PC-3 (cell line): Measurements from ENCODE around the gene ST3GAL4. TPM values are rescaled to one million over a fixed set of nuclear protein-coding genes. Genes with fewer than 3 reads are reported as not detected.

Experiments used
- ATAC-seq: fragments of 200-7000 bp; cut with Tn5 transposase; 2 replicates; pipeline ENCODE4 v1.9.1; 2020; ENCODE audit warnings: mild to moderate bottlenecking, moderate library complexity
- BruUV-seq: library from RNA; stranded (reverse); fragments of 400-500 nt; replicated peaks from 2 replicates; lab custom pipeline; 2021; lab: Mats Ljungman, UMichigan
- CTCF ChIA-PET: fragments of 300-600 bp; sonication (Branson Sonifier 250); formaldehyde crosslinking; loops from one replicate; lab custom pipeline; 2022; ENCODE audit warnings: antibody characterized with exemption; lab: Charles Lee
- POLR2A ChIA-PET: fragments of 300-600 bp; sonication (Branson Sonifier 250); formaldehyde crosslinking; loops from one replicate; lab custom pipeline; 2022; ENCODE audit warnings: antibody characterized with exemption; ENCODE audit not compliant: unreplicated experiment; lab: Charles Lee
- DNase-seq: peaks from one replicate; pipeline ENCODE4 v3.0.0-alpha.2; 2015
- H2AFZ ChIP-seq: fragments of 300-600 bp; sonication (generic); 2 replicates; pipeline ENCODE4 v1.6.0; 2016; ENCODE audit warnings: antibody characterized with exemption, low read length
- H3F3A ChIP-seq: fragments of 300-600 bp; sonication (generic); one replicate; pipeline ENCODE4 v1.6.0; 2017; ENCODE audit warnings: antibody characterized with exemption, low read length, control low read depth, mild to moderate bottlenecking; ENCODE audit not compliant: unreplicated experiment
- H3K27ac ChIP-seq: fragments of 300-600 bp; sonication (generic); 2 replicates; pipeline ENCODE4 v1.5.1; 2016; ENCODE audit warnings: mild to moderate bottlenecking, low read length
- H3K27me3 ChIP-seq: fragments of 300-600 bp; sonication (generic); 2 replicates; pipeline ENCODE4 v1.6.1; 2016; ENCODE audit warnings: low read length, mixed read lengths
- H3K36me3 ChIP-seq: fragments of 300-600 bp; sonication (generic); 2 replicates; pipeline ENCODE4 v1.6.1; 2016; ENCODE audit warnings: low read depth, mixed run types, low read length, mixed read lengths
- H3K4me1 ChIP-seq: fragments of 300-600 bp; sonication (generic); 2 replicates; pipeline ENCODE4 v1.5.1; 2016; ENCODE audit warnings: low read length; ENCODE audit not compliant: insufficient read depth
- H3K4me2 ChIP-seq: fragments of 300-600 bp; sonication (generic); 2 replicates; pipeline ENCODE4 v1.6.0; 2016; ENCODE audit warnings: low read length
- H3K4me3 ChIP-seq: fragments of 300-600 bp; sonication (generic); 2 replicates; pipeline ENCODE4 v1.5.1; 2016; ENCODE audit warnings: mild to moderate bottlenecking, low read length, mixed read lengths
- H3K79me2 ChIP-seq: fragments of 300-600 bp; sonication (generic); 2 replicates; pipeline ENCODE4 v1.6.1; 2017; ENCODE audit warnings: low read length, mixed read lengths
- H3K9ac ChIP-seq: fragments of 300-600 bp; sonication (generic); 2 replicates; pipeline ENCODE4 v1.6.0; 2016; ENCODE audit warnings: mild to moderate bottlenecking, low read length
- H3K9me2 ChIP-seq: fragments of 300-600 bp; sonication (generic); replicated peaks from 2 replicates; pipeline ENCODE4 v1.6.1; 2016; ENCODE audit warnings: mixed run types, low read length, mixed read lengths
- H3K9me3 ChIP-seq: fragments of 300-600 bp; sonication (generic); 2 replicates; pipeline ENCODE4 v1.6.1; 2016; ENCODE audit warnings: low read length, mixed read lengths
- H4K20me1 ChIP-seq: fragments of 300-600 bp; sonication (generic); 2 replicates; pipeline ENCODE4 v1.6.1; 2016; ENCODE audit warnings: low read length, mixed read lengths
- CTCF ChIP-seq: fragments of 300-600 bp; sonication (generic); conservative IDR thresholded peaks from 2 replicates; pipeline ENCODE4 v1.5.1; 2017; ENCODE audit warnings: antibody characterized with exemption, low read depth, mild to moderate bottlenecking, low read length
- EZH2 ChIP-seq: fragments of 300-600 bp; sonication (generic); IDR thresholded peaks from one replicate; pipeline ENCODE4 v1.6.1; 2017; ENCODE audit warnings: antibody characterized with exemption, mild to moderate bottlenecking, low read length; ENCODE audit not compliant: unreplicated experiment
- EZH2phosphoT487 ChIP-seq: fragments of 300-600 bp; sonication (generic); IDR thresholded peaks from 2 replicates; pipeline ENCODE4 v1.6.1; 2018; ENCODE audit warnings: mild to moderate bottlenecking, antibody characterized with exemption, low read length, borderline replicate concordance
- intact Hi-C: fragments of 100-400 bp; cut with micrococcal nuclease; formaldehyde crosslinking; loops from 2 replicates; pipeline ENCODE4 v1.9.0; 2023
- total RNA-seq: library from RNA; depleted of rRNA; stranded (reverse); fragments of >200 nt; gene quantifications from 2 replicates; pipeline ENCODE4 v1.2.3, GENCODE V29; 2014

ST3GAL4 gene
- total RNA-seq, 1 experiment from 2014 or later, result 126 TPM

- Histone ChIP-seq H3K27me3 (no peaks in the 10 kb centered on the region), H2AFZ (no peak overlapping the region), H3K9me2 (no peaks in the 10 kb centered on the region), H3K4me1 (no peaks in the 10 kb centered on the region; the same call in 1 of the 2 replicates), H3K9me3 (no peaks in the 10 kb centered on the region), H3F3A (no peaks in the 10 kb centered on the region), H3K4me3 (no peak overlapping the region), H4K20me1 (no peaks in the 10 kb centered on the region), H3K9ac (no peak overlapping the region), H3K79me2 (no peaks in the 10 kb centered on the region), H3K4me2 (no peak overlapping the region), H3K36me3 (peaks cover 7% of the 10 kb centered on the region; the same call in 1 of the 2 replicates), H3K27ac (no peak overlapping the region)
- ChIA-PET CTCF (interaction anchor here (0.6 kb wide), 1 partner anchor 65 kb away, joined by 3 read pairs; the partner anchor contains the start of gene ST3GAL4), POLR2A (interaction anchor here (0.6 to 0.7 kb wide), 2 partner anchors 10 to 11 kb away, joined by 3 read pairs; no protein-coding TSS in a partner anchor)
- intact Hi-C loops, result loop anchor here (5.0 kb wide), 1 partner anchor 54 kb away; no protein-coding TSS in a partner anchor
- ATAC-seq (no peak), DNase-seq (no peak)
- no TSS peak for BruUV-seq
- TF ChIP-seq EZH2phosphoT487 (no peak), EZH2 (no peak), CTCF (no peak)
Observed at GRCh38 chr11:126421271-126421671, 65.8 kb downstream of the ST3GAL4 start.

GRCh38 chr11:126422446-126422845 is 67.0 kb downstream of the ST3GAL4 start:
- no peaks in the 10 kb centered on the region; the same call in 1 of the 2 replicates for H3K4me1 ChIP-seq
- DNase-seq (no peak), ATAC-seq (no peak)
- BruUV-seq, result no TSS peak
- no peaks in the 10 kb centered on the region for H3K79me2 ChIP-seq
- no peak for TF ChIP-seq CTCF
- TF ChIP-seq EZH2, result no peak
- TF ChIP-seq EZH2phosphoT487, result no peak
- no peaks in the 10 kb centered on the region for H3F3A ChIP-seq
- no peak overlapping the region for H3K4me3 ChIP-seq
- H3K36me3 ChIP-seq, result peaks cover 5% of the 10 kb centered on the region; the same call in 1 of the 2 replicates
- H3K4me2 ChIP-seq, result no peak overlapping the region
- H3K27me3 ChIP-seq, result no peaks in the 10 kb centered on the region
- no peaks in the 10 kb centered on the region for H3K9me2 ChIP-seq
- no peak overlapping the region for H2AFZ ChIP-seq
- no peaks in the 10 kb centered on the region for H3K9me3 ChIP-seq
- no peaks in the 10 kb centered on the region for H4K20me1 ChIP-seq
- intact Hi-C loops, result loop anchor here (5.0 kb wide), 1 partner anchor 55 kb away; no protein-coding TSS in a partner anchor
- CTCF ChIA-PET, result no interaction called here
- POLR2A ChIA-PET, result no interaction called here
- no peak overlapping the region for H3K9ac ChIP-seq
- no peak overlapping the region for H3K27ac ChIP-seq

- Histone ChIP-seq H3K9me3 (no peaks in the 10 kb centered on the region), H3K4me1 (no peaks in the 10 kb centered on the region; the same call in 1 of the 2 replicates), H3K4me2 (no peak overlapping the region), H3K36me3 (peaks cover 1% of the 10 kb centered on the region; the same call in 1 of the 2 replicates), H3K27me3 (no peaks in the 10 kb centered on the region), H3K4me3 (no peak overlapping the region), H2AFZ (no peak overlapping the region), H3K79me2 (no peaks in the 10 kb centered on the region), H3K27ac (no peak overlapping the region), H3K9me2 (no peaks in the 10 kb centered on the region), H3K9ac (no peak overlapping the region), H3F3A (no peaks in the 10 kb centered on the region), H4K20me1 (no peaks in the 10 kb centered on the region)
- ChIA-PET POLR2A (no interaction called here), CTCF (no interaction called here)
- ATAC-seq (no peak; the same call in 1 of the 2 replicates), DNase-seq (no peak)
- intact Hi-C loops, result loop anchor here (5.0 kb wide), 1 partner anchor 56 kb away; no protein-coding TSS in a partner anchor
- no TSS peak for BruUV-seq
- TF ChIP-seq EZH2 (no peak), EZH2phosphoT487 (no peak), CTCF (no peak)
Observed at GRCh38 chr11:126423154-126423553, 67.7 kb downstream of the ST3GAL4 start.
